ENCODE data around the gene OTX2.

GRCh38 chr14:56805201-56805991, 4.9 kb downstream of the OTX2 start:
- TF ChIP-seq CTCF (conservative IDR thresholded peaks at IDR 0.05; ENCODE audit: low read length) (no peak), EZH2phosphoT487 (IDR thresholded peaks at IDR 0.05; ENCODE audit: borderline replicate concordance, low read depth, low read length) (no peak)
